Subcutaneous abdominal adipose tissue (tissue), 5 donors: ENCODE data around the gene IL1RAPL2.

Experiments used
- H3K27ac ChIP-seq: one replicate; pipeline ENCODE4 v1.7.0; 2013; ENCODE audit warnings: low read depth, mild to moderate bottlenecking, inconsistent platforms, low read length, moderate library complexity
- H3K27me3 ChIP-seq, 5 donors: one replicate each; pipeline ENCODE4 v1.7.0; 2013; ENCODE audit warnings: low read length in 5 of 5, inconsistent platforms in 1 of 5; ENCODE audit not compliant: control insufficient read depth in 5 of 5, insufficient read depth in 4 of 5
- H3K36me3 ChIP-seq, 5 donors: one replicate each; pipeline ENCODE4 v1.7.0; 2013; ENCODE audit warnings: low read length in 5 of 5; ENCODE audit not compliant: control insufficient read depth in 5 of 5, insufficient read depth in 5 of 5
- H3K4me1 ChIP-seq, 5 donors: one replicate each; pipeline ENCODE4 v1.7.0; 2013; ENCODE audit warnings: low read length in 5 of 5, mild to moderate bottlenecking in 3 of 5, moderate library complexity in 1 of 5; ENCODE audit not compliant: control insufficient read depth in 5 of 5, insufficient read depth in 5 of 5
- H3K4me3 ChIP-seq, 5 donors: one replicate each; pipeline ENCODE4 v1.7.0; 2013; ENCODE audit warnings: low read length in 5 of 5, low read depth in 1 of 5
- H3K9ac ChIP-seq, 5 donors: one replicate each; pipeline ENCODE4 v1.7.0; 2013; ENCODE audit warnings: low read length in 5 of 5, mild to moderate bottlenecking in 4 of 5, moderate library complexity in 3 of 5
- H3K9me3 ChIP-seq, 5 donors: one replicate each; pipeline ENCODE4 v1.7.0; 2013; ENCODE audit warnings: low read length in 5 of 5; ENCODE audit not compliant: control insufficient read depth in 5 of 5
- donor health status: healthy.
- donor health status: healthy.
- donor health status: healthy.
- donor health status: healthy.
- donor health status: healthy.

Gene IL1RAPL2

DNA sequence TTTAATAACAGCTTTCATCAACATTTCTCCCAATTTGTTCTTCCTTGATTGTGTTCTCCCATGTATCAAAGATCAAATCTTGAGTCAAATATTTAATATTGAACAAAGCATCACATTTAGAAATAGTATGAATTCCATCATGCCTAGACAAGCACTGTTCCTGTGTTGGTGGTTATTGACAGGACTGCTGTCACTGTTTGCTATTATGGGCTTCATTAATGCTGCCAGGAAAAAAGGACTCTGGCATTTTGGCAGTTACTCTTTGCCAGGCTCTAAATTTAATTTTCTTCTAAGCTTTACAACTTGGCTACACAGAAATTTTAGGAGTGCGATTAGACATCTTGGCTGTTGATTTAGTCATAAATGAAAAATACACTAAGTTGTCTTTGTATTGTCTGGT is 960.4 kb downstream of the IL1RAPL2 start:
- Histone ChIP-seq H3K36me3 (no peaks in the 10 kb centered on the region), H3K27me3 (peaks cover 0 to 2% (median 0%) of the 10 kb centered on the region in 5 donors), H3K27ac (no peak overlapping the region), H3K4me1 (no peaks in the 10 kb centered on the region), H3K9ac (no peak overlapping the region), H3K4me3 (no peak overlapping the region), H3K9me3 (no peaks in the 10 kb centered on the region)

DNA sequence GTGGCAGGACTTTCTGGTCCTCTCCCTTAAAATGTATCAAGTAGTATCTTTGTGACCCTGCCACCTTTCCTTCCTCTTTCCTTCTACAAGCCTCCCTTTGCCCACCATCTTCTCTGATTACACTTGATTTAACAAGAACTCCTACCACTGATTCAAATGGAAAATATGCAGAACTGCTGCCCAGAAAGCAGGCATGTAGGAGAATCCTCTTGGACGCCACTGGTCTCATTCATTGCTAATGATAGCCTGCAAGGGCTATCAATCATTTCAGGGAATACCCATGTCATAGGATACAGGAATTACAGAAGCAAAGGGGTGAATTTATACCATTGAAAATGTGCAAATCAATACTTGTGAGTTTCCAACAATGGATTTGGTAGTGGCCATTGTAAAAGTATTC is 961.8 kb downstream of the IL1RAPL2 start:
- H3K9me3 ChIP-seq = peaks cover 0 to 6% (median 5%) of the 10 kb centered on the region in 5 donors
- no peak overlapping the region for H3K4me3 ChIP-seq
- H3K9ac ChIP-seq = no peak overlapping the region
- H3K27me3 ChIP-seq = peaks cover 0 to 2% (median 0%) of the 10 kb centered on the region in 5 donors
- no peak overlapping the region for H3K27ac ChIP-seq
- peaks cover 0 to 4% (median 0%) of the 10 kb centered on the region in 5 donors for H3K36me3 ChIP-seq
- no peaks in the 10 kb centered on the region for H3K4me1 ChIP-seq

DNA sequence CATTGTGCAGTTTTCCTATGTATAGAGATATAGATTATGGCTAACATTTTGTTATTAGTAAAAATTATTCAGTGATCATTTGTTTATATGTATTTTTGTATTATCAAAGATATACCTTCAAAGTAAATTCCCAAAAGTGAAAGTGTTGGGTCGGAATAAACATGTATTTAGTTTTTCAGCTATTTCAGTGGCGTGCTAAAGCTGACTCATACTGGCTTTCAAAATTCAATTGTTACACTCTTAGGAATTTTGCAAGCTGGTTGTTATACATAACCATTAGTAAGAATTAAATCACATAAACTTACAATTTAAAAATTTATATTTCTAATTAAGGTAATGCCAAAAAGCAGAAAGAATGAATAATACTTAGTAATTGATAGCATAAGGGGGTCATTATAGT is 968.0 kb downstream of the IL1RAPL2 start:
- Histone ChIP-seq H3K27ac (no peak overlapping the region), H3K4me3 (no peak overlapping the region), H3K36me3 (peaks cover 0 to 4% (median 0%) of the 10 kb centered on the region in 5 donors), H3K9me3 (peaks cover 0 to 6% (median 5%) of the 10 kb centered on the region in 5 donors), H3K4me1 (no peaks in the 10 kb centered on the region), H3K27me3 (no peaks in the 10 kb centered on the region), H3K9ac (no peak overlapping the region)

DNA sequence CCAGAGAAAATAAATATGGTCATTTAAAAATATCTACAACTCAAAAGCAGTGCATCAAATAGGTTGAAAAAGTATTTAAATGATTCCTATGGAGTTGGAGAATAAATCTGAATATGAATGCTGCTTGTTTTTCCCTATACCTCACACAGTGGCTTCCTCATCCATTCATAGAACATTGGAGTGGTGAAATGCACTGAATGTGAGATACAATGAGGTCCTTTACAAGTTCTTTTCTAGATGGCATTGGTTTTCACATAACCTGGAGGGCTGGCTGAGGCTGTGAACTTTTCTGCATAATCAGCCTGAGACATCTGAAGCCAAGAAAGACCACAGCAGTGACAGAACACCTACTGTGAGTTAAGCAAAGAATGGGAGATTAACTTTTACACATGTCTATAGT is 977.3 kb downstream of the IL1RAPL2 start:
- Histone ChIP-seq H3K4me1 (no peaks in the 10 kb centered on the region), H3K9ac (no peak overlapping the region), H3K27me3 (peaks cover 0 to 4% (median 0%) of the 10 kb centered on the region in 5 donors), H3K4me3 (no peak overlapping the region), H3K27ac (no peak overlapping the region), H3K9me3 (peaks cover 0 to 3% (median 0%) of the 10 kb centered on the region in 5 donors), H3K36me3 (no peaks in the 10 kb centered on the region)

DNA sequence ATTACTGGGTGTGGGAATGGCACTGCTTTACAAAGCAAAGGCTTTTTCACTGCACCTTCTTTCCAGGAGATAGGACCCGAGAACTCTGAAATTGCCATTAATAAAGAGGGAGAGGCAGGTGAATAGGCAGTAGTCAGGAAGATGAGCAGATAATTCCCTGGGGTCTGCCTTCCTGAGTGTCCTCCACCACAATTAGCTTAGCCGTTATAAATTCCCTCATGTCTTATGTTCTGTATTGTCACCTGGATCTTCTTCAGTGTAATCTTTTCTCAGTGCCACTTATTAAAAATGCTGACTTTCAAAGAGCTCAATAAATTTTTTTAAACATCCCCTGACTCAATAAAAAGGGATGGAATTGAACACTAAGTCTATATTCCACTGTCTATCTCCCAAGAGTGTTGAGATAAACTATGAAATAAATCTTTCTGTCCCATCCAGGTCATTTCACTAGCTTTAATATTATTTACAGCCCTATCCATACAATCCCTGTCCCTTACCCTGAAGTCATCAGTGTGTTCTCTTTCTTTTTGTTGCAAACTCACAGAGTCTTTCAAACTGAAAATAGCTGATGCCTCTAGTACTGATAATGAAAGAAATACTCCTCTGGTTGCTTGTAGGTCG is 984.2 kb downstream of the IL1RAPL2 start:
- Histone ChIP-seq H3K9me3 (no peaks in the 10 kb centered on the region), H3K36me3 (no peaks in the 10 kb centered on the region), H3K27me3 (peaks cover 0 to 4% (median 0%) of the 10 kb centered on the region in 5 donors), H3K4me3 (no peak overlapping the region), H3K27ac (no peak overlapping the region), H3K4me1 (no peaks in the 10 kb centered on the region), H3K9ac (no peak overlapping the region)

DNA sequence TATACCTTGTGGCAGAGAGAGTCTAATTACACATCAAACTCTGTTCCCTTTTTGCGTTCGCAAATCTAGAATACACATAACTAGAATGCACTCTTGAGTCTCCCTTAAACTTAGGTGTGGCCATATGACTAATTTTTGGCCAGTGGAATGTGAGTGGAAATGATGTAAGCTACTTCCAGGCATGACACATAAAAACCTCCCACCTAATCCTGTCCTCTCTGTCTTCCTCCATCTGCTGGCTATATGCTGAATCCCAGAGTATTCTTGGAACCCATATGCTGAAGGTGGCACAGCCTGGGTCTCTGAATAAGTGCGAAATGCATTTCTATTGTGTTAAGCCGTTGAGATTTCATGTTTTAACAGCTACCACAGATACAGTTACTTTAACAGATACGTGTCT is 986.4 kb downstream of the IL1RAPL2 start:
- peaks cover 0 to 2% (median 0%) of the 10 kb centered on the region in 5 donors for H3K27me3 ChIP-seq
- no peak overlapping the region for H3K9ac ChIP-seq
- H3K4me1 ChIP-seq = no peaks in the 10 kb centered on the region
- H3K9me3 ChIP-seq = no peaks in the 10 kb centered on the region
- H3K36me3 ChIP-seq = no peaks in the 10 kb centered on the region
- H3K4me3 ChIP-seq = no peak overlapping the region
- H3K27ac ChIP-seq = no peak overlapping the region

DNA sequence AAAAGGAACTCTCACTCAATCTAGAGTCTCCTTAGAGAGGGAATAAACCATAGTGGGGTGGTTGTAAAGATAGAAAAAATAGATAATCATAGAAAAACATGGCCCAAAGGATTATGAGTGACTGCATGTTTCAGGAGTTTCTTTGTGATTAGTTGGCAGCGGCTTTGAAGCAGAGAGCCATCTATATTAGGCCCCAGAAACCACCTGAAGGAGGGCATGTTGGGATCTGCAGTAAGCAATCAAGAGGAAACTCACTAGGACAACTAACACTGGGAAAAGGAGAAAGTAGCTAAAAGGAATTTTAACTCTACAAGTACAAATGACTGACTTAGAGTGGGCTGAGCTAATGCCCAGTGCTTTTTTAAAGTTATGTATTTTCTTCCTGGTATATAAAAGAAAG is 987.1 kb downstream of the IL1RAPL2 start:
- Histone ChIP-seq H3K36me3 (no peaks in the 10 kb centered on the region), H3K4me3 (no peak overlapping the region), H3K9me3 (no peaks in the 10 kb centered on the region), H3K4me1 (no peaks in the 10 kb centered on the region), H3K27me3 (peaks cover 0 to 3% (median 0%) of the 10 kb centered on the region in 5 donors), H3K27ac (no peak overlapping the region), H3K9ac (no peak overlapping the region)

DNA sequence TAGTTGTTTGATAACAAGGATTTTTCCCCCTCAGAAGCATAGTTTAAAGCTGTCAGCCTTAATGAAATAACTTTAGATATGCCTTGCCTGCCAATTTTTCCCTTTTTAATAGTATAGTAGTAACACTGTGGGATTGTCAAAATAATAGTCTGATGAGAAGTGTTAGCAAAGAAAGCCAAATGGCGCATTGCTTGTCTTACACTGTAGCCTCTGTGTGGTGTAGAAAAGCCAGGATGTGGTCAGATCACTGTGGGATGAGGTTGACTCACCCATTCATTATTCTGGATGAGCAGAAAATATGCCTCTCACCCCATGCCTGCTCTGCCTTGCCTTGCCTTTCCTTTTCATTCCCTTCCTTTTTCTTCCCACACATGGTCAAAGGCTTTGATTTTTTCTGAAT is 998.5 kb downstream of the IL1RAPL2 start:
- Histone ChIP-seq H3K27me3 (peaks cover 0 to 7% (median 0%) of the 10 kb centered on the region in 5 donors), H3K4me3 (no peak overlapping the region), H3K27ac (no peak overlapping the region), H3K4me1 (peaks cover 0 to 2% (median 0%) of the 10 kb centered on the region in 5 donors), H3K9me3 (no peaks in the 10 kb centered on the region), H3K9ac (no peak overlapping the region), H3K36me3 (no peaks in the 10 kb centered on the region)

DNA sequence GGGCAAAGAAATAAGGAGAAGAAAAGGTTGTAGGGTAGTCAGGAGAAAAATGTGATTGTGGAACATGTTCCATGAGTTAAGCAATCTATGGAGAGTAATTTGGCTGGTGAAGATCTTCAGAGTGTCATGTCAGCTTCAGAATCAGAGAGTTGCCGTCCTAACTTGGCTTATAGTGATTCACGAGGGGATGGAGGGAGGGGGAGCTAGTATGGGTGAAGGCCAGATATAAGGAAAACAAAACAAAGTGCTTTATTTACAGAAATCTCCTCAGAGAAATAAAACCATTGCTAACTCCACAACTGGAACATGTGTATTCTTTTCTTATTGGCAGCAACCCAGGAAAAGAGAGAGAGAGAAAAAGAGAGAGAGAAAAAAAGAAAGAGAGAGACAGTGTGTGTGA is 999.9 kb downstream of the IL1RAPL2 start:
- peaks cover 0 to 2% (median 0%) of the 10 kb centered on the region in 5 donors for H3K4me1 ChIP-seq
- no peaks in the 10 kb centered on the region for H3K36me3 ChIP-seq
- H3K27ac ChIP-seq = no peak overlapping the region
- no peaks in the 10 kb centered on the region for H3K9me3 ChIP-seq
- no peak overlapping the region for H3K4me3 ChIP-seq
- no peak overlapping the region for H3K9ac ChIP-seq
- peaks cover 0 to 2% (median 0%) of the 10 kb centered on the region in 5 donors for H3K27me3 ChIP-seq

DNA sequence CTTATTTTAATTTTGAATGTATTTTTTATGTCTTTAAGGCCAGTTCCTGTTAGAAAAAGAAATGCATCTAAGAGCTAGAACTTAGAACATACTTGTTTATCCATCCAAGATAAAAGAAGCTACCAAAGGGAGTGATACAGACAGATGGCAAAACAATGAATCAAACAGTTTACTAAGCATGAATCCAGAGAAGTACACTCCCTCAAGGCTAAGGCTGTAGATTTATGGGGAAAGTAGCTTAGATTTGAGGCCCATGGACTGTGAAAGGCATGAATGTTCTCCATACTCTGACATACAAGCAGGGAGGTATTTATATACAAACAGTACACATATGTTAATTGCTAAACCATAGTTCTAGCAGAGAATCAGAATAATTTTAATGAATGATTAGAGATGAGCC is 1001.1 kb downstream of the IL1RAPL2 start:
- Histone ChIP-seq H3K27ac (no peak overlapping the region), H3K36me3 (no peaks in the 10 kb centered on the region), H3K9ac (no peak overlapping the region), H3K4me1 (peaks cover 0 to 2% (median 0%) of the 10 kb centered on the region in 5 donors), H3K9me3 (no peaks in the 10 kb centered on the region), H3K4me3 (no peak overlapping the region), H3K27me3 (peaks cover 0 to 2% (median 0%) of the 10 kb centered on the region in 5 donors)
